H9 (cell line): ENCODE results near the gene NOL11. TPM values are rescaled to one million over a fixed set of nuclear protein-coding genes. Genes with fewer than 3 reads are reported as not detected.

Experiments
- DNase-seq: peaks from one replicate; pipeline ENCODE4 v3.0.0-alpha.2; 2017
- H2AFZ ChIP-seq: one replicate; pipeline ENCODE4 v1.6.1; 2013; ENCODE audit warnings: mild to moderate bottlenecking, low read length, control low read depth, moderate library complexity
- H2AK5ac ChIP-seq: 2 replicates; pipeline ENCODE4 v1.6.1; 2013; ENCODE audit warnings: low read length, control low read depth, mixed read lengths; ENCODE audit not compliant: insufficient read length
- H2BK120ac ChIP-seq: one replicate; pipeline ENCODE4 v1.6.1; 2013; ENCODE audit warnings: low read depth, mild to moderate bottlenecking, low read length, control low read depth, inconsistent platforms; ENCODE audit not compliant: poor library complexity, severe bottlenecking
- H2BK12ac ChIP-seq: 2 replicates; pipeline ENCODE4 v1.6.1; 2013; ENCODE audit warnings: low read length, control low read depth, mixed read lengths, low read depth; ENCODE audit not compliant: insufficient read length
- H2BK15ac ChIP-seq: 2 replicates; pipeline ENCODE4 v1.6.1; 2013; ENCODE audit warnings: low read depth, low read length, control low read depth
- H2BK20ac ChIP-seq: one replicate; pipeline ENCODE4 v1.6.1; 2013; ENCODE audit warnings: low read depth, mild to moderate bottlenecking, low read length, control low read depth, inconsistent platforms; ENCODE audit not compliant: poor library complexity, severe bottlenecking
- H2BK5ac ChIP-seq: 2 replicates; pipeline ENCODE4 v1.6.1; 2013; ENCODE audit warnings: low read length, control low read depth, mixed read lengths; ENCODE audit not compliant: insufficient read length
- H3K14ac ChIP-seq: 2 replicates; pipeline ENCODE4 v1.6.1; 2013; ENCODE audit warnings: low read length, control low read depth; ENCODE audit not compliant: insufficient read depth
- H3K18ac ChIP-seq: 2 replicates; pipeline ENCODE4 v1.6.1; 2013; ENCODE audit warnings: low read depth, mild to moderate bottlenecking, mixed read lengths, low read length, control low read depth; ENCODE audit not compliant: insufficient read length
- H3K23ac ChIP-seq: 2 replicates; pipeline ENCODE4 v1.6.1; 2013; ENCODE audit warnings: low read length, control low read depth, mixed read lengths, low read depth; ENCODE audit not compliant: insufficient read length
- H3K23me2 ChIP-seq: 2 replicates; pipeline ENCODE4 v1.6.1; 2013; ENCODE audit warnings: low read depth, mild to moderate bottlenecking, mixed read lengths, low read length, control low read depth; ENCODE audit not compliant: insufficient read length, poor library complexity, severe bottlenecking
- H3K27ac ChIP-seq: 2 replicates; pipeline ENCODE4 v1.5.1; 2013; ENCODE audit warnings: low read length, control low read depth, mixed read lengths, low read depth; ENCODE audit not compliant: insufficient read length
- H3K27me3 ChIP-seq: 2 replicates; pipeline ENCODE4 v1.6.1; 2013; ENCODE audit warnings: low read length, control low read depth, inconsistent platforms; ENCODE audit not compliant: insufficient read depth
- H3K4ac ChIP-seq: 2 replicates; pipeline ENCODE4 v1.6.1; 2013; ENCODE audit warnings: low read depth, mild to moderate bottlenecking, control low read depth, inconsistent platforms, low read length, moderate library complexity
- H3K4me1 ChIP-seq: 2 replicates; pipeline ENCODE4 v1.6.1; 2013; ENCODE audit warnings: low read length, control low read depth, inconsistent platforms; ENCODE audit not compliant: insufficient read depth
- H3K4me2 ChIP-seq: 2 replicates; pipeline ENCODE4 v1.6.1; 2013; ENCODE audit warnings: low read length, control low read depth, mixed read lengths; ENCODE audit not compliant: insufficient read length, insufficient read depth
- H3K56ac ChIP-seq: 2 replicates; pipeline ENCODE4 v1.6.1; 2013; ENCODE audit warnings: low read depth, mild to moderate bottlenecking, mixed read lengths, low read length, control low read depth; ENCODE audit not compliant: insufficient read length
- H3K79me1 ChIP-seq: 2 replicates; pipeline ENCODE4 v1.6.1; 2013; ENCODE audit warnings: low read depth, mild to moderate bottlenecking, moderate library complexity, low read length, control low read depth, inconsistent platforms; ENCODE audit not compliant: insufficient read depth, poor library complexity, severe bottlenecking
- H3K79me2 ChIP-seq: 2 replicates; pipeline ENCODE4 v1.6.1; 2013; ENCODE audit warnings: low read length, control low read depth, inconsistent platforms; ENCODE audit not compliant: insufficient read depth
- H3K9ac ChIP-seq: 2 replicates; pipeline ENCODE4 v1.6.1; 2013; ENCODE audit warnings: low read length, control low read depth, mixed read lengths; ENCODE audit not compliant: insufficient read length; ENCODE audit errors: extremely low read depth
- H3K9me3 ChIP-seq: one replicate; pipeline ENCODE4 v1.6.1; 2013; ENCODE audit warnings: low read depth, low read length, inconsistent platforms; ENCODE audit not compliant: control insufficient read depth
- H3T11ph ChIP-seq: one replicate; pipeline ENCODE4 v1.6.1; 2013; ENCODE audit warnings: mild to moderate bottlenecking, low read length, control low read depth, inconsistent platforms
- H4K20me1 ChIP-seq: one replicate; pipeline ENCODE4 v1.6.1; 2013; ENCODE audit not compliant: control insufficient read depth, insufficient read length, insufficient read depth
- H4K5ac ChIP-seq: 2 replicates; pipeline ENCODE4 v1.6.1; 2013; ENCODE audit warnings: low read depth, mild to moderate bottlenecking, mixed read lengths, low read length, control low read depth; ENCODE audit not compliant: insufficient read length
- H4K8ac ChIP-seq: replicated peaks from 2 replicates; pipeline ENCODE4 v1.6.1; 2013; ENCODE audit warnings: low read length, control low read depth, mixed read lengths, low read depth; ENCODE audit not compliant: insufficient read length
- H4K91ac ChIP-seq: 2 replicates; pipeline ENCODE4 v1.6.1; 2013; ENCODE audit warnings: low read depth, mild to moderate bottlenecking, moderate library complexity, mixed read lengths, low read length, control low read depth; ENCODE audit not compliant: insufficient read length
- H3K27ac Mint-ChIP-seq, 3 experiments: 2 replicates in 2 of 3; 3 replicates in 1 of 3; pipeline ENCODE4 v1.8.0; 2020 to 2021; ENCODE audit warnings: mixed read lengths in 3 of 3, mild to moderate bottlenecking in 1 of 3, moderate library complexity in 1 of 3
- H3K27me3 Mint-ChIP-seq: 2 replicates; pipeline ENCODE4 v1.8.0; 2021; ENCODE audit warnings: low read depth, mild to moderate bottlenecking, moderate library complexity, mixed read lengths
- H3K36me3 Mint-ChIP-seq, 3 experiments: 2 replicates in 2 of 3; 3 replicates in 1 of 3; pipeline ENCODE4 v1.8.0; 2020 to 2021; ENCODE audit warnings: low read depth in 3 of 3, mixed read lengths in 3 of 3; ENCODE audit not compliant: insufficient read depth in 1 of 3
- H3K4me1 Mint-ChIP-seq, 2 experiments: 2 replicates each; pipeline ENCODE4 v1.8.0; 2020; ENCODE audit warnings: mixed read lengths in 2 of 2
- H3K4me3 Mint-ChIP-seq, 2 experiments: 2 replicates in 1 of 2; 3 replicates in 1 of 2; pipeline ENCODE4 v1.8.0; 2020 to 2021; ENCODE audit warnings: mild to moderate bottlenecking in 2 of 2, mixed read lengths in 2 of 2, moderate library complexity in 1 of 2
- H3K9me3 Mint-ChIP-seq, 2 experiments: 2 replicates in 1 of 2; 3 replicates in 1 of 2; pipeline ENCODE4 v1.8.0; 2020; ENCODE audit warnings: mild to moderate bottlenecking in 2 of 2, mixed read lengths in 2 of 2, moderate library complexity in 1 of 2
- WGBS: extraction: QIAGEN DNeasy Blood & Tissue Kit; methylation state at CpG from one replicate; pipeline ENCODE4 v1.1.7; 2013; ENCODE audit warnings: missing lambda C conversion rate, low lambda C conversion rate, mixed read lengths; ENCODE audit not compliant: insufficient read length; ENCODE audit errors: extremely low coverage; 5-methylcytosine and 5-hydroxymethylcytosine counted together
- total RNA-seq: library from RNA; stranded (reverse); gene quantifications from 2 replicates; pipeline ENCODE4 v1.2.1, GENCODE V29; 2021
- TF ChIP-seq, protein P1 (sequence below): fragments of 200-600 bp; sonication (generic); conservative IDR thresholded peaks from 3 replicates; pipeline ENCODE4 v1.8.0; 2021; ENCODE audit warnings: antibody characterized with exemption, mild to moderate bottlenecking

The NOL11 gene
- total RNA-seq, 1 experiment from 2014 or later: 114 TPM

DNA sequence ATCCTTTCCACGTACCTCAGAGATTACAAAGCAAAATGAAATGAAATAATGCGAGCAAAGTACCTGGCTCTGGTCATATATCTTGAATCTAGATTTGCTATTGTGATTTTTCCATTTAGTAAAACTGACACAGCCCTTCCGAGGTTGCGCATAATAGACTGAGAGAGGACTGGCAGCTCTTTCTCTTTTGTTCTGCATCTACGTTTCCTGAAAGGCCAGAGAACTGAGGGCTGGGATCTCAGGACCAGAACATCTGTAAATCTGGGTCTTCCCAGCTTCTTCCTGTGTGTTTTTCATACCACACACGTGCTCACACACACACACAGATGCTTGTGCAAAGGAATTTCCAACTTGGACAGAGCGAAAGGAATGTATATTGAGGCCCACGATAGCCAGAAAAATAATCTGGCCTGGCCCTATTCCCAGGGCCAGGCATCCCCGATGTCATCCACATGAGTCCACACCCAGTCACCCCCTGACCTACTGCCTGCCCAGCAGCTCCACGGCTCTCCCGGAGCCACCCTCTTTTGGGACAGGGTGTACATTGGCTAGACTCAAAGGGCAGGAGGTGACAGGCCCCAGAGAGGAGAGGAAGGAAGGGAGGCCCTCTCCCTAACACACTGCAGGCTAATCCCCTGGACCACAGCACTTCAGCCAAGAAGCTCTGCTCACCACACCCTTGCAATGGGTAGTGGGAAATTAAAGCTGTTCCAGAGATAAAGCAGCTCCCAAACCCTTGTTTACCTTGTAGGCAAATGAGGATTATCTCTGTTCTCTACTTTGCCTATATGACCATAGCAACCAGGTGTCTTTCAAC lies 41.8 kb downstream of the NOL11 start:
- Histone ChIP-seq H2BK15ac (no peak overlapping the region), H3T11ph (no peak overlapping the region), H2BK20ac (no peak overlapping the region), H3K9ac (peak overlapping the region; percentile 19), H2BK12ac (no peak overlapping the region), H3K23me2 (no peaks in the 10 kb centered on the region), H3K79me1 (no peaks in the 10 kb centered on the region), H3K18ac (no peak overlapping the region), H4K5ac (no peak overlapping the region), H4K20me1 (no peaks in the 10 kb centered on the region), H2AFZ (no peak overlapping the region), H3K56ac (no peak overlapping the region), H4K91ac (no peak overlapping the region), H3K4ac (no peak overlapping the region), H2BK5ac (no peak overlapping the region), H2AK5ac (no peak overlapping the region), H4K8ac (no peak overlapping the region), H3K27me3 (no peaks in the 10 kb centered on the region), H3K14ac (no peak overlapping the region; the same call in 1 of the 2 replicates), H2BK120ac (no peak overlapping the region), H3K9me3 (no peaks in the 10 kb centered on the region), H3K4me1 (peaks cover 9% of the 10 kb centered on the region; the same call in 1 of the 2 replicates), H3K23ac (no peak overlapping the region), H3K79me2 (no peaks in the 10 kb centered on the region), H3K27ac (no peak overlapping the region), H3K4me2 (no peak overlapping the region)
- Mint-ChIP-seq H3K27ac (peak overlapping the region; percentile 81 to 90 (median 87); a peak in 5 of 7 replicates), H3K4me3 (no peak overlapping the region), H3K4me1 (peaks cover 23 to 24% of the 10 kb centered on the region in 2 experiments), H3K9me3 (peaks cover 14 to 15% of the 10 kb centered on the region in 2 experiments), H3K27me3 (no peaks in the 10 kb centered on the region), H3K36me3 (peaks cover 13 to 16% (median 15%) of the 10 kb centered on the region in 3 experiments)
- TF ChIP-seq, protein P1, sequence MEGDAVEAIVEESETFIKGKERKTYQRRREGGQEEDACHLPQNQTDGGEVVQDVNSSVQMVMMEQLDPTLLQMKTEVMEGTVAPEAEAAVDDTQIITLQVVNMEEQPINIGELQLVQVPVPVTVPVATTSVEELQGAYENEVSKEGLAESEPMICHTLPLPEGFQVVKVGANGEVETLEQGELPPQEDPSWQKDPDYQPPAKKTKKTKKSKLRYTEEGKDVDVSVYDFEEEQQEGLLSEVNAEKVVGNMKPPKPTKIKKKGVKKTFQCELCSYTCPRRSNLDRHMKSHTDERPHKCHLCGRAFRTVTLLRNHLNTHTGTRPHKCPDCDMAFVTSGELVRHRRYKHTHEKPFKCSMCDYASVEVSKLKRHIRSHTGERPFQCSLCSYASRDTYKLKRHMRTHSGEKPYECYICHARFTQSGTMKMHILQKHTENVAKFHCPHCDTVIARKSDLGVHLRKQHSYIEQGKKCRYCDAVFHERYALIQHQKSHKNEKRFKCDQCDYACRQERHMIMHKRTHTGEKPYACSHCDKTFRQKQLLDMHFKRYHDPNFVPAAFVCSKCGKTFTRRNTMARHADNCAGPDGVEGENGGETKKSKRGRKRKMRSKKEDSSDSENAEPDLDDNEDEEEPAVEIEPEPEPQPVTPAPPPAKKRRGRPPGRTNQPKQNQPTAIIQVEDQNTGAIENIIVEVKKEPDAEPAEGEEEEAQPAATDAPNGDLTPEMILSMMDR: no peak
- no CpG with 5 or more reads among the region's 11 CpGs for WGBS
- DNase-seq: no peak
